Measurements from ENCODE around the gene MYL3.

Gene MYL3

DNA sequence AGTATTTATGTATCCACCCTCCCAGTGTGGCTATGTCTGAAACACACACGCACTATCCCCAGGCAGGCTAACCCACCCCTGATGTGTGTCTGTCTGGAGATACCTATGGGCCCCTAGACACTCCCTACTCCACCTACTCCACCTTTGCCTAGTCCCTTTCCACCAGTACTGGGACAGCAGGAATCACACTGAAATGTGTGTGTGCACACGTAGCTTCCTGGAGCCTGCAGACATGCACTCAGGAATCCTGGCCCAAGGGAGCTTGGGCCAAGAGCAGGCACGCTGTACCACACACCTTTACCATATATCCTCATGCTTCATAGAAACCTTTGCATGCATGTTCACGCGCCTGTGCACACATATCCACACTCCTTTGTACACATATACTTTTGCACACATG, 7.4 kb upstream of the MYL3 start:
- H3K4me3 Mint-ChIP-seq, result no peak overlapping the region
- no peak overlapping the region for H3K27ac Mint-ChIP-seq
- no peaks in the 10 kb centered on the region for H3K36me3 Mint-ChIP-seq (ENCODE audit: low read depth)
- H3K27me3 Mint-ChIP-seq, result peaks cover 34% of the 10 kb centered on the region
- H3K4me1 Mint-ChIP-seq (ENCODE audit: low read depth), result peaks cover 8% of the 10 kb centered on the region
- intact Hi-C loops (cut with micrococcal nuclease), result no loop called here
- H3K9me3 Mint-ChIP-seq, result no peaks in the 10 kb centered on the region

DNA sequence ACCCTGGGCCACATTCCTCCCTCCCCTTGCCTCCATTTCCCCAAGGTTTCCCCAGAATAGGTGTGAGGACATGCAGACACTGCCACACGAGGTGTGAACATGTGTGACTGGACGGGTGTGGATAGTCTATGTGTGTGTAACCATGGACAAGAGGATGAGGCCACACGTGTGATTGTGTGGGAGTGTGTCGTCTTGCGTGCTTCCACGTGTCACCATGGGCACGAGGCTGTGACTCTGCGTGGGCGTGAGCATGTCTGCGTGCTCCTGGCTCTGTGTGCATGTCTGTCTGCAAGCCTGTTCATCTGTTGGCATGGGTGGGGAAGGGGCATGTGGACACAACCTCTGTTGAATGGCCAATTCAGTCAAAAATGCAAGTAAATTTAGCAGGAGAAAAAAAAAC, 6.2 kb upstream of the MYL3 start:
- Mint-ChIP-seq H3K4me1 (ENCODE audit: low read depth) (peaks cover 20% of the 10 kb centered on the region), H3K27me3 (peaks cover 23% of the 10 kb centered on the region), H3K36me3 (ENCODE audit: low read depth) (no peaks in the 10 kb centered on the region), H3K9me3 (no peaks in the 10 kb centered on the region), H3K27ac (no peak overlapping the region), H3K4me3 (no peak overlapping the region)
- intact Hi-C loops (cut with micrococcal nuclease), result no loop called here

DNA sequence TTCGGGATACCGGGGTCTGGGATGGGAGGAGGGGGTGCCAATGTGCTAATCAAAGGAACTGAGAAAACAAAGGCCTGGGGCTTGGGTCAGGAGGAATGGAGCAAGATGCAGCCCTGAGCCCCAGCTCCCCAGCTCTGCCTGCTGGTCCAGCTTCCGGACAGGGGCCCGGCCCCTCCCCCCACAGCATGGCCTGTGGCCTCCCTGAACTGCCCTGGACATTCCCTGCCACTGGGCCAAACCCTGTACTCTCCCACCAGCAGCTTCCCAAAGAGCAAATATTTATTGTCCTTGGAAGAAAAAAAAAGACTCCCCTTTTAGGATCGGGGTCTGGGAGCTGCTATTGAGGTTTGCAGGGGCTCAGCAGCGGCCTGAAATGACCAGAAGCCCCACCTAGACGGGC, 5.7 kb upstream of the MYL3 start:
- no peaks in the 10 kb centered on the region for H3K36me3 Mint-ChIP-seq (ENCODE audit: low read depth)
- intact Hi-C loops (cut with micrococcal nuclease), result no loop called here
- peaks cover 22% of the 10 kb centered on the region for H3K4me1 Mint-ChIP-seq (ENCODE audit: low read depth)
- peaks cover 18% of the 10 kb centered on the region for H3K27me3 Mint-ChIP-seq
- no peak overlapping the region for H3K27ac Mint-ChIP-seq
- H3K4me3 Mint-ChIP-seq, result no peak overlapping the region
- H3K9me3 Mint-ChIP-seq, result no peaks in the 10 kb centered on the region

DNA sequence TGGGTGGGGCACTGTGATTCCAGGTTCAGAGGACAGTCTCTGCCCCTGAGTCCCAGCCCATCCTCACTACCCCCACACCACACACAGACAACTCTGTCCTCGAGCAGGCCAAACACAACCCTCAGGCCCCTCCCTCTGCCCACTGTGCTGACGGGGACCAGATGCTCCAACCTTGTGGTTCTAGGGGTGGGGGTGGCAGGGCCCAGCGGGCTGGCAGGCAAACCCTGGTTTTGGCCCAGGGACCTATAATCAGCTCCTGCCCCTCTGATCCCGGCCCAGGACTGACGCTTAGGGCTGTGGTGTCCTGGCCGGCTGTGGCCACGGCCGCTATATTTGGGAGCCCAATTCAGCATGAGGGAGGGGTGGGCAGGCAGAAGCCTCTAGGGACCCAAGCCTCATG, 5.0 kb upstream of the MYL3 start:
- Mint-ChIP-seq H3K27me3 (peaks cover 12% of the 10 kb centered on the region), H3K9me3 (no peaks in the 10 kb centered on the region), H3K27ac (no peak overlapping the region), H3K4me3 (no peak overlapping the region), H3K36me3 (ENCODE audit: low read depth) (no peaks in the 10 kb centered on the region), H3K4me1 (ENCODE audit: low read depth) (peaks cover 18% of the 10 kb centered on the region)
- intact Hi-C loops (cut with micrococcal nuclease), result no loop called here

DNA sequence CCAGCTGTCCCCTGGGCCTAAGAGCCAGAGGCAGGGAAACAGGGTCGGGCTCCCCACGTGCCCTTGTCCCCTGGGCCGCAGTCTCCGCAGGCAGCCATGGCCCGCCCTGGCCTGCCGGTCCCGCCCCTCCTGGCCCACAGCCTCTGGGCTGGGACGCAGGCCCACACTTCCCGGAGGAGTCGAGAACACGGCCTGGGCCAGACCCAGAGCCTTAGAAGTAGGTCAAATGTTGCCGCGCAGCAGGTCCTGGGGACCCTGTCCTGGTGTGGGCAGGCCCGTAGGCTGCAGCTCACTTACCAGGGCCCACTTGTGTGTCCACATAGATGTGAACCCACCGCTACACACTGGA, 4.3 kb upstream of the MYL3 start:
- Mint-ChIP-seq H3K27ac (no peak overlapping the region), H3K4me3 (no peak overlapping the region), H3K9me3 (no peaks in the 10 kb centered on the region), H3K4me1 (ENCODE audit: low read depth) (peaks cover 13% of the 10 kb centered on the region), H3K27me3 (peaks cover 6% of the 10 kb centered on the region), H3K36me3 (ENCODE audit: low read depth) (no peaks in the 10 kb centered on the region)
- intact Hi-C loops (cut with micrococcal nuclease), result loop anchor here (2.0 kb wide), 2 partner anchors 27 to 41 kb away; no protein-coding TSS in a partner anchor

DNA sequence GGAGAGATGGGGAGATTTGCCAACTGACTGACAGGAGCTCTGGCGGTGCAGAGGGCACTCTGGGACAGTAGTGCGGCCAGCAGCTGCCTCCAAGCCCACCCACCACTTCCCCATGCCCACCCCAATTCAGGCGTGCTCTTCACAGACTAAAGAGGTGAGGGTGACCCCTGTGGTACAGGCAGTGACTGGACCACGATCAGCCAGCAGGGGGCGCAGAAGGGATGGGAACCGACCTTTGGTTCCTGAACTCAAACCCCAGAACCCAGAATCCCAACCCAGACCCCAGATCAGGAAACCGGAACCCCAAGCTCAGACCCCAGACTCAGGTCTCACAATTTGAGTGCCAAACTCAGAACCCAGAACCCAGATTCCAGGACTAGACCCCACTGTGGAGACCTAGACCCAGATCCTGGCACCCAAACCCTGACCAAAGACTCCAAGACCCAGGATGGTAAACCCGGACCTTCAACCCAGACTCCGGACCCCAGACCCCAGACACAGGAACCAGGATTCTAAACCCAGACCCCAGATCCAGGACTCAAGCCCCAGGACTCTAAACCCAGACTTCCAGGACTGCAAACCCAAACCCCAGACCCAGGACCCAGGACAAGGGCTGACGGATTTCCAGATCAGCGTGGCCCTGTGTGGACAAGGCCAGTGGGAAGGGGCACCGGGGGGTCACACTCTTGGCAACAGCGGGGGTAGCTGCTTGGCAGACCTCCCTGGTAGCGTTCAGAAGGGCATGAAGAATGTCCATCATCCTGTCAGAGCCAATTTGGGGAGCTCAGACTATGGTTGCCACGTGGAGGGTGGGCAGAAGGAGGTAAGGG, 3.7 kb upstream of the MYL3 start:
- H3K36me3 Mint-ChIP-seq (ENCODE audit: low read depth), result no peaks in the 10 kb centered on the region
- H3K4me3 Mint-ChIP-seq, result no peak overlapping the region
- H3K27ac Mint-ChIP-seq, result no peak overlapping the region
- peaks cover 6% of the 10 kb centered on the region for H3K27me3 Mint-ChIP-seq
- no peaks in the 10 kb centered on the region for H3K9me3 Mint-ChIP-seq
- H3K4me1 Mint-ChIP-seq (ENCODE audit: low read depth), result peaks cover 13% of the 10 kb centered on the region
- intact Hi-C loops (cut with micrococcal nuclease), result loop anchor here (2.0 kb wide), 2 partner anchors 28 to 42 kb away; no protein-coding TSS in a partner anchor

DNA sequence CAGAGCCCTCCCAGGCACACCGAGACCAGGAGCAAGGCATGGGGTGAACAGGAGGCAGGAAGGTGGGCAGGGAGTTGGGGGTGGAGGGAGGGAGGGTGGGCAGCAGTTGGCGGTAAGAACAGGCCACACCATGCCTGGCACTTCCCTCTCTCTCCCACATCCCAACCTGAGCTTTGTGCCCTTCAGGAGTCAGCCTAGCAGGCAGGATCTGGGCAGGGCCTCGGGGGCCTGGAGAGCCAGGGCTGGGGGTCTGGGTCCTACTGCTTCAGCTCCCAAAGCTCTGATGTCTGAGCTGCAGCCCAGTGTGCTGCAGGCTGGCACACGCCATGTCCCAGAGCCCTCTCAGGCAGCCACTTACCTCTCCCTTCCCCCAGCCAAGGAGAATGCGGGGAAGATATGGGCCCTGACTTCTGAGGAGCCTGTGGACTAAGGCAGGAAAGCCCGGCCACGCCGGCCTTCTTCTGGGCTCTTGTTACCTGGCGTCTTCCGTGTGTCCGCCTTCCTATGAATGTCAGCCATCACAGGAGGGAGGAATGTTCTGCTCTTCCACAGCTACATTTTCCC, 2.9 kb upstream of the MYL3 start:
- Mint-ChIP-seq H3K4me1 (ENCODE audit: low read depth) (peaks cover 13% of the 10 kb centered on the region), H3K36me3 (ENCODE audit: low read depth) (no peaks in the 10 kb centered on the region), H3K9me3 (no peaks in the 10 kb centered on the region), H3K27ac (no peak overlapping the region), H3K4me3 (no peak overlapping the region), H3K27me3 (peaks cover 5% of the 10 kb centered on the region)
- intact Hi-C loops (cut with micrococcal nuclease), result loop anchor here (2.0 kb wide), 2 partner anchors 29 to 43 kb away; no protein-coding TSS in a partner anchor

DNA sequence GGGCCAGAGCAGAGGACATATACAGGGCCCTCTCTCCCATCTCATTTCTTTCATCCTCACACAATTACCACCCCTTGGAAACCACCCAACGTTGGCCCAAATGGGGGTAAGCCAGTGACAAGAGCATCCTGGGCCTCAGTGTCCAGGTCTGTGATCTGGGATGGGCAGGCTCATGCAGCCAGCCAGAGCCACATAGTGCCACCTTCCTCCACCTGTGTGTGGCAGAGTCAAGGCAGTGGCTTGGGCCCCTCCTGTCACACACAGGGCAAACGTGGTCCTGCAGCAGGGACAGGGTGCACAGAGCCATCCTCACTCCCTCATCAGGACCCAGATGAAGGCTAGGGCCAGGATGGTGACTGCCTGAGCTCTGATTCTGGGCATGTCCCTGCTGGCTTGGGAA, 2.3 kb upstream of the MYL3 start:
- H3K4me1 Mint-ChIP-seq (ENCODE audit: low read depth), result peaks cover 13% of the 10 kb centered on the region
- H3K27me3 Mint-ChIP-seq, result peaks cover 5% of the 10 kb centered on the region
- H3K9me3 Mint-ChIP-seq, result no peaks in the 10 kb centered on the region
- intact Hi-C loops (cut with micrococcal nuclease), result no loop called here
- no peak overlapping the region for H3K27ac Mint-ChIP-seq
- H3K36me3 Mint-ChIP-seq (ENCODE audit: low read depth), result no peaks in the 10 kb centered on the region
- no peak overlapping the region for H3K4me3 Mint-ChIP-seq

DNA sequence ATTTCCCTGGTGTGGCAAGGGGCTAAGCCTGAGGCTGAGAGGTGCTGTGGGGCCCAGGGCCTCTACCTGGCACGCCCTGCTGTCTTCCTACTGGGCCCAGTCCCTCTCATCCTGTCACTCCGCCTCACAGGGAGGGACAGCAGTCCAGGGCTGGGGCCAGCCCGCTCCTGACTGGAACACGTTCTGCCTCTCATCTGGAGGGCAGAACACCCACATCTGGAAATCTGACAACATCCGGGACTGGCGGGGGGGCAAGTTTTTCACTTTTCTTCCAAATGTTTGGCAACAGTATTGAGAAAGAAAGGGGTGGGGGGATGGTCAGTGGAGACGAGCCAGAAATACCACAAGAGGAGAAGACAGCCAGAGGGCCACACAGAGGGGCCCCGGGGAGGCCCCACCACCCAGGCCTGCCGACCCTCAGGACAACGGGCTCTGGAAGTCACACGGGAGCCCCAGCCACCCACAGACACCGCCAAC, 1.8 kb upstream of the MYL3 start:
- intact Hi-C loops (cut with micrococcal nuclease), result no loop called here
- Mint-ChIP-seq H3K27me3 (peaks cover 4% of the 10 kb centered on the region), H3K9me3 (no peaks in the 10 kb centered on the region), H3K4me3 (no peak overlapping the region), H3K36me3 (ENCODE audit: low read depth) (no peaks in the 10 kb centered on the region), H3K27ac (no peak overlapping the region), H3K4me1 (ENCODE audit: low read depth) (peaks cover 13% of the 10 kb centered on the region)

DNA sequence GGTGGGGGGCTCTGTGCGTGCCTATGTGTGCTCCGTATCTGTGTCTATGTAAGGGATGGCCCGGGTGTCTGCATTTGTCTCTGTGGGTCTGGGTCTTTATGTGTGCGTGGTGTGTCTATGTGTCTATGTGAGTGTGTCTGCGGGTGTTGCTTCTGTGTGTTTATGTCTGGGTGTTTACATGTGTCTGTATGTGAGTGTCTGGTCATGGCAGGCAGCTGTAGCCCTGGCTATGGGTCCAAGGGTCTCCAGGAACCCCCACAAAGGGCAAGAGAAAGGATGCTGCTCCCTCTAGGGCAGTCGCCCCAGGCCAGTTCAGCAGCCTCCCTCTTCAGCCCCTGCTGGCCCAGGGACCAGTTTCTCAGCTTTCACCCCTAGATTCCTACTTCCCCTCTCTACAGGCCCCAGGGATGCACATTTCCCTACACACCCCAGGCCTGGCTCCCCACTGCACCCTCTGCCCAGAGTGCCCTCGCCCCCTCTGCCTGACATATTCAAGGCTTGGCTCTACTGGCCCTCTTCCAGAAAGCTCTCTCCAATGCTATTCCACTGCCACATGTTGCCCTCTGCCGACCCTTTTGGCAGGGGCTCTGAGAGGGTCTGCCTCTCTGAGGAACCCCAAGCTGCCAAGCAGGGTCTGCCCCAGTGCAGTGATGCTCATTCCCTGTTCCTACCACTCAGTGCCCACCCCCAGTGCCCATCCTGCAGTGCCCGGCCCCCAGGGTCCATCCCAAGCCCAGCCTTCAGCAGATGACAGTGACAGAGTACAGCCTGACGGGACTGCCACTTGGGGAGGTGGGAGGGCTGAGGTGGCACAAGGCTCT, 1.0 kb upstream of the MYL3 start:
- Mint-ChIP-seq H3K27ac (no peak overlapping the region), H3K36me3 (ENCODE audit: low read depth) (no peaks in the 10 kb centered on the region), H3K9me3 (no peaks in the 10 kb centered on the region), H3K4me1 (ENCODE audit: low read depth) (peaks cover 13% of the 10 kb centered on the region), H3K27me3 (no peaks in the 10 kb centered on the region), H3K4me3 (no peak overlapping the region)
- intact Hi-C loops (cut with micrococcal nuclease), result no loop called here

DNA sequence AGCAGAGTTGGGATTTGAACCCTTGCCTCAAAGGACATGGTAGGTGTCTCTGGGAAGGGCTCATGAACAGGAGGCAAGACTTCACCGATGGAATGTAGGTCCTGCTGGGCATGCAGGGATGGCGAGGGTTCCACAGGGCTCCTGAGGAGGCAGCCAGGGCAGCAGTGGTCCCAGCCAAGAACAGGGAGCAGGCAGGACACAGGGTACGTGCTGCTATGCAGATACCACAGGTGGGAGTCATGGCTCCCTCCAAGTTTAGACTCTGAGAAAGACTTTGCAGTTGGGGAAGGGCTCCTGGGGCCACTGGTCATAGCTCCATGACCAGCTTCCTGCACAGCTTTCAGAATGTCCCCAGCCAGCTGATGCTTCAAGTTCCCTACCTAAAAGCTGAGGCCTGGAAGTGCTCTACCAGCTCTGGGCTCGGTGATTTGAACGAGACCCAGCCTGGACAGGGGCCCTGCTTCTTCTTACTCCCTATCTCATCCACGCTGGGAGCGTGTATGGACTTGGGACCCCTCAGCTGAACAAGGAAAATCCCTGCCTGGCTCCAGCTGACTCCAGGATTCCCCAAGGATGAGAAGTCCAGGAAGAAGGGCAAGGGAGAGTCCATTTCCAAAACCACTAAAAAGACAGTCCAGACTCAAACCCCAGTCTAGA, 747 bp downstream of the MYL3 start:
- H3K36me3 Mint-ChIP-seq (ENCODE audit: low read depth), result no peaks in the 10 kb centered on the region
- H3K9me3 Mint-ChIP-seq, result no peaks in the 10 kb centered on the region
- peaks cover 13% of the 10 kb centered on the region for H3K4me1 Mint-ChIP-seq (ENCODE audit: low read depth)
- peaks cover 11% of the 10 kb centered on the region for H3K27me3 Mint-ChIP-seq
- no peak overlapping the region for H3K27ac Mint-ChIP-seq
- no peak overlapping the region for H3K4me3 Mint-ChIP-seq
- intact Hi-C loops (cut with micrococcal nuclease), result no loop called here

DNA sequence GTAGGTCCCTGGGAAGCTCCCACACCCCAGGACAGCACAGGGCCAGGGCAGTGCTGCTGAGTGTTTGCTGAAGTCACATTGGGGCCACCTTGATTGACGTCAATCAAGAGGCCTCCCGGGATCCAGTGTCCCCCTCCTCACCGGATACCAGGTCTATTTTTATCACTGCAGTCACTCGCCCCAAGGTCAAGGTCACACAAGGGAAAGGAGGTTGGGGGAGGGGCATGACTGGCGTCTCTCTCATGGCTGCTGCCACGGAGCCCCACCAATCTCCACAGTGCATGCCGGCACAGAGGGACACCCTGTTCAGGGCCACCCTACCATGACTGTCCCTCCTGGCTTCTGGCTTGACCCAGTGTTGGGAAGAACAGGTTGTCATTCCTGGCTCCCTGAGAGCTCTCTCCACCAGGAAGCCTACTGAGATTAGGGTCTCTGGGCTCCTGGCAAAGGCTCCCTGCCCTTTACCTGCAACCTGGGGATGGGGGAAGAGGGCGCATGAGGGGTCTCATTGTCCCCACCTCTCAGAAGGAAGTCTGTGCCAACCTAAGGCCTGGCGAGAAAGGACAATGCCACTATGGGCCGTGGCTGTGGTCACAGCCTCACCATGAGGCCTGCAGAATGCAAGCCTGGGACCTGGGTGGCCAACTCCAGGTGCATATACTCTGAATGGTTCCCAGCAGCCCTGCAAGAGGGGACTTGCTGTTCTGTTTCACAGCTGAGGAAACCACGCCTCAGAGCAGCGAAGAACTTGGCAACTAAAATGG, 1.5 kb downstream of the MYL3 start:
- no peak overlapping the region for H3K27ac Mint-ChIP-seq
- H3K36me3 Mint-ChIP-seq (ENCODE audit: low read depth), result no peaks in the 10 kb centered on the region
- no peaks in the 10 kb centered on the region for H3K9me3 Mint-ChIP-seq
- peaks cover 13% of the 10 kb centered on the region for H3K4me1 Mint-ChIP-seq (ENCODE audit: low read depth)
- H3K27me3 Mint-ChIP-seq, result peaks cover 14% of the 10 kb centered on the region
- intact Hi-C loops (cut with micrococcal nuclease), result no loop called here
- H3K4me3 Mint-ChIP-seq, result no peak overlapping the region

Data from dendritic cell treated with granulocyte-macrophage colony-stimulating factor and Interleukin-4, amounts not matched to agents 40 ng/mL and 50 ng/mL, for 4 days (primary cell).